Left ventricle myocardium inferior (tissue), 1 donor: ENCODE results near the gene CALU. TPM values are rescaled to one million over a fixed set of nuclear protein-coding genes. Genes with fewer than 3 reads are reported as not detected.

Experiments
- DNase-seq: peaks from one replicate; pipeline ENCODE4 v3.0.0-alpha.2; 2020
- H3K27ac ChIP-seq: fragments of 200-600 bp; replicated peaks from 2 replicates; pipeline ENCODE4 v1.8.0; 2021
- H3K27me3 ChIP-seq: fragments of 200-600 bp; 2 replicates; pipeline ENCODE4 v1.8.0; 2021; ENCODE audit warnings: low read depth
- H3K36me3 ChIP-seq: fragments of 200-600 bp; 2 replicates; pipeline ENCODE4 v1.8.0; 2021
- H3K4me1 ChIP-seq: fragments of 200-600 bp; 2 replicates; pipeline ENCODE4 v1.8.0; 2021
- H3K4me3 ChIP-seq: fragments of 200-600 bp; 2 replicates; pipeline ENCODE4 v1.8.0; 2021; ENCODE audit warnings: mild to moderate bottlenecking, moderate library complexity
- H3K9me3 ChIP-seq: fragments of 200-600 bp; replicated peaks from 2 replicates; pipeline ENCODE4 v1.8.0; 2021
- intact Hi-C: fragments of 100-400 bp; cut with micrococcal nuclease; formaldehyde crosslinking; loops from one replicate; pipeline ENCODE4 v1.11.0; 2022
- total RNA-seq: library from RNA; stranded (reverse); fragmentation: NEBNext Ultra II Directional; extraction: Animal tissue kit (Norgen Biotek cat#: 25700); gene quantifications from one replicate; pipeline ENCODE4 v1.2.1, GENCODE V29; 2021
- TF ChIP-seq, protein P1 (sequence below): fragments of 200-600 bp; IDR thresholded peaks from 2 replicates; pipeline ENCODE4 v1.8.0; 2021; ENCODE audit warnings: antibody characterized with exemption, mild to moderate bottlenecking, borderline replicate concordance
- donor health status: DM: no; HTN: yes; CAD: no; lungs with severe emphysema.

Gene CALU
- total RNA-seq, 1 donor from 2014 or later = 236 TPM

- TF ChIP-seq, protein P1, sequence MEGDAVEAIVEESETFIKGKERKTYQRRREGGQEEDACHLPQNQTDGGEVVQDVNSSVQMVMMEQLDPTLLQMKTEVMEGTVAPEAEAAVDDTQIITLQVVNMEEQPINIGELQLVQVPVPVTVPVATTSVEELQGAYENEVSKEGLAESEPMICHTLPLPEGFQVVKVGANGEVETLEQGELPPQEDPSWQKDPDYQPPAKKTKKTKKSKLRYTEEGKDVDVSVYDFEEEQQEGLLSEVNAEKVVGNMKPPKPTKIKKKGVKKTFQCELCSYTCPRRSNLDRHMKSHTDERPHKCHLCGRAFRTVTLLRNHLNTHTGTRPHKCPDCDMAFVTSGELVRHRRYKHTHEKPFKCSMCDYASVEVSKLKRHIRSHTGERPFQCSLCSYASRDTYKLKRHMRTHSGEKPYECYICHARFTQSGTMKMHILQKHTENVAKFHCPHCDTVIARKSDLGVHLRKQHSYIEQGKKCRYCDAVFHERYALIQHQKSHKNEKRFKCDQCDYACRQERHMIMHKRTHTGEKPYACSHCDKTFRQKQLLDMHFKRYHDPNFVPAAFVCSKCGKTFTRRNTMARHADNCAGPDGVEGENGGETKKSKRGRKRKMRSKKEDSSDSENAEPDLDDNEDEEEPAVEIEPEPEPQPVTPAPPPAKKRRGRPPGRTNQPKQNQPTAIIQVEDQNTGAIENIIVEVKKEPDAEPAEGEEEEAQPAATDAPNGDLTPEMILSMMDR = no peak
- H3K9me3 ChIP-seq = no peaks in the 10 kb centered on the region
- DNase-seq = no peak
- no peaks in the 10 kb centered on the region for H3K36me3 ChIP-seq
- no peak overlapping the region for H3K27ac ChIP-seq
- H3K27me3 ChIP-seq = no peaks in the 10 kb centered on the region
- no peak overlapping the region for H3K4me3 ChIP-seq
- peaks cover 5% of the 10 kb centered on the region for H3K4me1 ChIP-seq
- intact Hi-C loops = no loop called here
Measured at GRCh38 chr7:128714701-128715495, 24.3 kb upstream of the CALU start.

DNA sequence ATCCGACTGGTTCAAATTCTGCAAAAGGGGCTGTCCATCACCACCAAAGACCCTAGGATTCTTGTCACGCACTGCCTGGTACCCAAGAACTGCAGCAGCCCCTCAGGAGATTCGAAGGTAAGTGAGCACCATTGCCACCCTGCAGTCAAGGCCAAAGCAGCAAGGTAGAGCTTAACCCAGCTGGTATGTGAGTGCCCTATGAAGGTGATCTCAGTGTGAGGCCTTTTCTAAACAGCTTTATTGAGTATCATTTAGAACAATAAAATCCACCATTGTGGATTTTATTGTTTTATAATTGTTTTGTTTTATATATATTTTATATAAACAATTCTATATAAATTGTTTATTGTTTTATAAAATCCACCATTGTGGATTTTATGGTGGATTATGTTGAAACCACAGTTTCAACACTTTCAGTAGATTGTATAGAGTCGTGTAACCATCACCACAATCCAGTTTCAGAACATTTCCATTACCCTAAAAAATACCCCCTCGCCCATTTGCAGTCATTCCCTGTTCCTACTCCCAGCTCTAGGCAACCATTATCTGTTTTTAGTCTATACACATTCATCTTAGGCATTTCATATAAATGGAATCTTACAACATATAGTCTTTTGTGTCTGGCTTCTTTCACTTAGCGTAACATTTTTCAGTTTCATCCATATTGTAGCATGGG is 20.1 kb upstream of the CALU start:
- intact Hi-C loops = no loop called here
- TF ChIP-seq, protein P1 = no peak
- Histone ChIP-seq H3K36me3 (no peaks in the 10 kb centered on the region), H3K4me1 (peaks cover 5% of the 10 kb centered on the region), H3K27ac (no peak overlapping the region), H3K9me3 (no peaks in the 10 kb centered on the region), H3K4me3 (no peak overlapping the region), H3K27me3 (no peaks in the 10 kb centered on the region)
- no peak for DNase-seq

DNA sequence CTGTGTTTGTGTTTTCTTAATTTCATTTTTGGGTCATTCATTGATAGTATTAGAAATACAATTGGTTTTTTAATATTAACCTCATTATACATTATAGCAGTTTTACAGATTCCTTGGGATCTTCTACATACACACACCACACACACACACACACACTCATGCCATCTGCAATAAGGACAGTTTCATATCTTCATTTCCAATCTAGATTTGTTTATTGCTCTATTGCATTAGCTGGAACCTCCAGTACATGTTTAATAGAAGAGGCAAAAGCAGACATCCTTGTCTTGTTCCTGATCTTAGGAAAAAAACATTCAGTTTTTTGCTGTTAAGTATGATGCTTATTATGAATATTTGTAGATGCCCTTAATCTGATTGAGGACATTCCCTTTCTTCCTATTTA is 17.8 kb upstream of the CALU start:
- no peak overlapping the region for H3K27ac ChIP-seq
- no peak for DNase-seq
- no peaks in the 10 kb centered on the region for H3K36me3 ChIP-seq
- no peaks in the 10 kb centered on the region for H3K4me1 ChIP-seq
- intact Hi-C loops = no loop called here
- no peaks in the 10 kb centered on the region for H3K27me3 ChIP-seq
- no peaks in the 10 kb centered on the region for H3K9me3 ChIP-seq
- no peak overlapping the region for H3K4me3 ChIP-seq
- TF ChIP-seq, protein P1 = no peak

DNA sequence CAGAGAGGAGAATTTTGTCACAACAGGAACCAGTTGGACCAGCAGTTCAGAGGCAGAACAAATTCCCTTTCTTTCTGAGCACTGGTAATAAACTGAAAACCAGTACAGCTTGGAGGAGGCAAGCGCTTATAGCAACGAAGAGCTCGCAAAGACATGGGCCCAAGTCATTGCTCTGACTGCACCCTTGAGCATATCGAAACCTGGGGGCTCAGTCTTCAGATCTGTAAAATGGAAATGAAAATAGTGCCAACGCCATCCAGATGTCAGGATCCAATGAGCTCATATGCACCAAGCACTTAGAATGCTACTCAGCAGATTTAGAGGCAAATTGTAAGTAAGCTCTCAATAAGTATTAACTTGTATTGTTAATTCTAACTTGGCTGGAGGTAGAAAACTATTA is 14.4 kb upstream of the CALU start:
- Histone ChIP-seq H3K36me3 (no peaks in the 10 kb centered on the region), H3K27ac (no peak overlapping the region), H3K4me3 (no peak overlapping the region), H3K4me1 (no peaks in the 10 kb centered on the region), H3K9me3 (no peaks in the 10 kb centered on the region), H3K27me3 (no peaks in the 10 kb centered on the region)
- TF ChIP-seq, protein P1 = no peak
- intact Hi-C loops = no loop called here
- no peak for DNase-seq

DNA sequence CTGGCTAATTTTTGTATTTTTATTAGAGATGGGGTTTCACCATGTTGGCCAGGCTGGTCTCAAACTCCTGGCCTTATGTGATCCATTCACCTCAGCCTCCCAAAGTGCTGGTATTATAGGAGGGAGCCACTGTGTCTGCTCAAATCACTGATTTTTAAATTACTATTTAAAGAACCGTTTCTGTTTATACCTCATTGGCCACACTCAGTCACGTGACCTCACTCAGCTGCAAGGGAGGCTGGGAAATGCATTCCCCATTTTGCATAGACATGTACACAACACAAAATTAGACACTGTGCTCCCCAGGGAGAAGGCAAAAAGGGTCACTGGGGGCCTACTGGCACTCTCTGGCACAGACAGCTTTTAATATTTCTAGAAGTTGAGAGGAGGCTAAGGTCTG is 13.6 kb upstream of the CALU start:
- intact Hi-C loops = no loop called here
- Histone ChIP-seq H3K27ac (no peak overlapping the region), H3K4me3 (no peak overlapping the region), H3K36me3 (no peaks in the 10 kb centered on the region), H3K9me3 (no peaks in the 10 kb centered on the region), H3K27me3 (no peaks in the 10 kb centered on the region), H3K4me1 (no peaks in the 10 kb centered on the region)
- DNase-seq = no peak
- TF ChIP-seq, protein P1 = no peak
